ACC112 (cell line): ENCODE data around the gene DMRTC1B.
"Not testable (repeated sequence)": the region's sequence is repeated elsewhere in the genome, so short reads cannot be mapped to it uniquely, and the experiment has no call there.

Experiments
- H2AFZ ChIP-seq: fragments of 200-600 bp; sonication (generic); one replicate; pipeline ENCODE4 v1.6.0; 2017; ENCODE audit warnings: antibody characterized with exemption, low read length; ENCODE audit not compliant: unreplicated experiment
- H3K27ac ChIP-seq: fragments of 200-600 bp; sonication (generic); 2 replicates; pipeline ENCODE4 v1.5.1; 2014; ENCODE audit warnings: low read depth, mild to moderate bottlenecking, antibody characterized with exemption, low read length, moderate library complexity
- H3K27me3 ChIP-seq: fragments of 200-600 bp; sonication (generic); 2 replicates; pipeline ENCODE4 v1.6.1; 2014; ENCODE audit warnings: mild to moderate bottlenecking, antibody characterized with exemption, low read length, moderate library complexity, mixed read lengths; ENCODE audit not compliant: insufficient read depth
- H3K36me3 ChIP-seq: fragments of 200-600 bp; sonication (generic); 2 replicates; pipeline ENCODE4 v1.6.1; 2016; ENCODE audit warnings: mild to moderate bottlenecking, antibody characterized with exemption, low read length, moderate library complexity, mixed read lengths; ENCODE audit not compliant: insufficient read depth
- H3K4me1 ChIP-seq: fragments of 200-600 bp; sonication (generic); one replicate; pipeline ENCODE4 v1.6.1; 2016; ENCODE audit warnings: low read length, mixed read lengths; ENCODE audit not compliant: insufficient read depth, unreplicated experiment, control insufficient read depth
- H3K4me3 ChIP-seq: fragments of 200-600 bp; sonication (generic); 2 replicates; pipeline ENCODE4 v1.5.1; 2014; ENCODE audit warnings: mild to moderate bottlenecking, low read depth, low read length
- H3K79me2 ChIP-seq: fragments of 200-600 bp; sonication (generic); one replicate; pipeline ENCODE4 v1.6.0; 2016; ENCODE audit warnings: low read length; ENCODE audit not compliant: control insufficient read depth, unreplicated experiment, insufficient read depth

The DMRTC1B gene

GRCh38 chrX:72776653-72777466 is at the start of gene DMRTC1B:
Gene DMRTC1B (plus strand): TSS chrX:72776890. CDS start chrX:72845136, 68,246 bp downstream.
- not testable (repeated sequence) for H3K4me3 ChIP-seq, H3K27me3 ChIP-seq, H3K79me2 ChIP-seq, H3K36me3 ChIP-seq, H3K27ac ChIP-seq, H2AFZ ChIP-seq, H3K4me1 ChIP-seq

- Histone ChIP-seq H3K79me2 (no peaks in the 10 kb centered on the region), H3K4me1 (no peaks in the 10 kb centered on the region), H3K27me3 (no peaks in the 10 kb centered on the region), H3K27ac (no peak overlapping the region), H2AFZ (no peak overlapping the region), H3K4me3 (no peak overlapping the region), H3K36me3 (no peaks in the 10 kb centered on the region)
Measured at GRCh38 chrX:72727846-72728245, 48.8 kb upstream of the DMRTC1B start.

GRCh38 chrX:72733636-72734035 is 43.1 kb upstream of the DMRTC1B start:
- not testable (repeated sequence) for H3K79me2 ChIP-seq, H3K4me3 ChIP-seq, H3K27me3 ChIP-seq, H3K4me1 ChIP-seq, H3K36me3 ChIP-seq, H2AFZ ChIP-seq, H3K27ac ChIP-seq

- no peak overlapping the region for H3K4me3 ChIP-seq
Measured at GRCh38 chrX:72735561-72735960, 41.1 kb upstream of the DMRTC1B start.

GRCh38 chrX:72745546-72745945 is 31.1 kb upstream of the DMRTC1B start:
- H3K4me1 ChIP-seq, H3K27ac ChIP-seq, H3K27me3 ChIP-seq, H3K79me2 ChIP-seq, H3K4me3 ChIP-seq, H3K36me3 ChIP-seq, H2AFZ ChIP-seq: not testable (repeated sequence)

More at GRCh38 chrX:72735561-72735960, 41.1 kb upstream of the DMRTC1B start:
- no peaks in the 10 kb centered on the region for H3K36me3 ChIP-seq
- no peaks in the 10 kb centered on the region for H3K79me2 ChIP-seq
- H3K27me3 ChIP-seq, result 0 out of 2 replicates have a peak, but pooled peaks cover 3% of the 10 kb centered on the region
- H3K4me1 ChIP-seq, result no peaks in the 10 kb centered on the region
- no peak overlapping the region for H3K27ac ChIP-seq
- H2AFZ ChIP-seq, result no peak overlapping the region

- H2AFZ ChIP-seq, H3K36me3 ChIP-seq, H3K4me1 ChIP-seq, H3K79me2 ChIP-seq, H3K4me3 ChIP-seq, H3K27me3 ChIP-seq, H3K27ac ChIP-seq: not testable (repeated sequence)
Measured at GRCh38 chrX:72748545-72748944, 28.1 kb upstream of the DMRTC1B start.

- H2AFZ ChIP-seq, result not testable (repeated sequence)
Measured at GRCh38 chrX:72760454-72760853, 16.2 kb upstream of the DMRTC1B start.

GRCh38 chrX:72777467-72777790 is 739 bp downstream of the DMRTC1B start:
- H3K27me3 ChIP-seq, H3K27ac ChIP-seq, H3K79me2 ChIP-seq, H2AFZ ChIP-seq, H3K4me3 ChIP-seq, H3K36me3 ChIP-seq, H3K4me1 ChIP-seq: not testable (repeated sequence)

More at GRCh38 chrX:72760454-72760853, 16.2 kb upstream of the DMRTC1B start:
- H3K27me3 ChIP-seq, H3K27ac ChIP-seq, H3K4me1 ChIP-seq, H3K4me3 ChIP-seq, H3K36me3 ChIP-seq, H3K79me2 ChIP-seq: not testable (repeated sequence)

GRCh38 chrX:72778146-72778545 is 1.5 kb downstream of the DMRTC1B start:
- H3K79me2 ChIP-seq, H2AFZ ChIP-seq: not testable (repeated sequence)

GRCh38 chrX:72782560-72782959 is 5.9 kb downstream of the DMRTC1B start, which contains the start of gene FAM236B:
Gene FAM236B (minus strand): TSS chrX:72782660. CDS start chrX:72782560, 100 bp downstream.
- H2AFZ ChIP-seq, H3K79me2 ChIP-seq, H3K4me3 ChIP-seq, H3K27me3 ChIP-seq, H3K4me1 ChIP-seq, H3K27ac ChIP-seq, H3K36me3 ChIP-seq: not testable (repeated sequence)

More at GRCh38 chrX:72778146-72778545, 1.5 kb downstream of the DMRTC1B start:
- not testable (repeated sequence) for H3K36me3 ChIP-seq, H3K27ac ChIP-seq, H3K4me3 ChIP-seq, H3K4me1 ChIP-seq, H3K27me3 ChIP-seq

GRCh38 chrX:72783365-72783936 is 6.8 kb downstream of the DMRTC1B start:
- H3K36me3 ChIP-seq, H3K27ac ChIP-seq, H3K27me3 ChIP-seq, H3K4me1 ChIP-seq, H3K79me2 ChIP-seq, H2AFZ ChIP-seq, H3K4me3 ChIP-seq: not testable (repeated sequence)
